B cell (primary cell): ENCODE data around the gene ASAH2B.
"Not testable (repeated sequence)": the region's sequence is repeated elsewhere in the genome, so short reads cannot be mapped to it uniquely, and the experiment has no call there.

ENCODE experiments used
- CTCF ChIP-seq: fragments of 200-600 bp; IDR thresholded peaks from one replicate; pipeline ENCODE4 v1.8.0; 2022; ENCODE audit warnings: antibody characterized with exemption, mild to moderate bottlenecking
- EZH2 ChIP-seq: IDR thresholded peaks from 2 replicates; pipeline ENCODE4 v1.6.1; 2012; ENCODE audit warnings: borderline replicate concordance, low read depth, mild to moderate bottlenecking, moderate library complexity, low read length; ENCODE audit not compliant: insufficient read depth, poor library complexity, severe bottlenecking

GRCh38 chr10:50774868-50775267, 35.1 kb downstream of the ASAH2B start:
- not testable (repeated sequence) for TF ChIP-seq CTCF, EZH2
